Endothelial cell (in vitro differentiated cells): ENCODE measurements around the gene KDM4B. TPM values are rescaled to one million over a fixed set of nuclear protein-coding genes. Genes with fewer than 3 reads are reported as not detected.

Experiments used
- DNase-seq: peaks from one replicate; pipeline ENCODE4 v3.0.0; 2021; ENCODE audit warnings: low spot score
- H3K27ac Mint-ChIP-seq: one replicate; pipeline ENCODE4 v1.8.0; 2021; ENCODE audit warnings: mixed read lengths, inconsistent platforms; ENCODE audit not compliant: unreplicated experiment
- H3K27me3 Mint-ChIP-seq: one replicate; pipeline ENCODE4 v1.8.0; 2021; ENCODE audit warnings: mild to moderate bottlenecking, moderate library complexity, mixed read lengths, inconsistent platforms; ENCODE audit not compliant: unreplicated experiment
- H3K36me3 Mint-ChIP-seq: one replicate; pipeline ENCODE4 v1.8.0; 2021; ENCODE audit warnings: mild to moderate bottlenecking, low read depth, mixed read lengths, inconsistent platforms; ENCODE audit not compliant: unreplicated experiment
- H3K4me1 Mint-ChIP-seq: one replicate; pipeline ENCODE4 v1.8.0; 2021; ENCODE audit warnings: mild to moderate bottlenecking, mixed read lengths, inconsistent platforms; ENCODE audit not compliant: unreplicated experiment
- H3K4me3 Mint-ChIP-seq: one replicate; pipeline ENCODE4 v1.8.0; 2021; ENCODE audit warnings: mild to moderate bottlenecking, mixed read lengths, inconsistent platforms; ENCODE audit not compliant: unreplicated experiment
- H3K9me3 Mint-ChIP-seq: one replicate; pipeline ENCODE4 v1.8.0; 2021; ENCODE audit warnings: mixed read lengths, inconsistent platforms; ENCODE audit not compliant: unreplicated experiment
- total RNA-seq: library from RNA; stranded (reverse); fragmentation: NEBNext Ultra II Directional; extraction: Animal tissue kit (Norgen Biotek cat#: 25700); gene quantifications from one replicate; pipeline ENCODE4 v1.2.1, GENCODE V29; 2021; ENCODE audit not compliant: unreplicated experiment
- TF ChIP-seq, protein P1 (sequence below): fragments of 200-600 bp; sonication (generic); IDR thresholded peaks from one replicate; pipeline ENCODE4 v1.5.0; 2021; ENCODE audit warnings: antibody characterized with exemption; ENCODE audit not compliant: unreplicated experiment

Gene KDM4B
- total RNA-seq, 1 donor from 2014 or later = 42.4 TPM

DNA sequence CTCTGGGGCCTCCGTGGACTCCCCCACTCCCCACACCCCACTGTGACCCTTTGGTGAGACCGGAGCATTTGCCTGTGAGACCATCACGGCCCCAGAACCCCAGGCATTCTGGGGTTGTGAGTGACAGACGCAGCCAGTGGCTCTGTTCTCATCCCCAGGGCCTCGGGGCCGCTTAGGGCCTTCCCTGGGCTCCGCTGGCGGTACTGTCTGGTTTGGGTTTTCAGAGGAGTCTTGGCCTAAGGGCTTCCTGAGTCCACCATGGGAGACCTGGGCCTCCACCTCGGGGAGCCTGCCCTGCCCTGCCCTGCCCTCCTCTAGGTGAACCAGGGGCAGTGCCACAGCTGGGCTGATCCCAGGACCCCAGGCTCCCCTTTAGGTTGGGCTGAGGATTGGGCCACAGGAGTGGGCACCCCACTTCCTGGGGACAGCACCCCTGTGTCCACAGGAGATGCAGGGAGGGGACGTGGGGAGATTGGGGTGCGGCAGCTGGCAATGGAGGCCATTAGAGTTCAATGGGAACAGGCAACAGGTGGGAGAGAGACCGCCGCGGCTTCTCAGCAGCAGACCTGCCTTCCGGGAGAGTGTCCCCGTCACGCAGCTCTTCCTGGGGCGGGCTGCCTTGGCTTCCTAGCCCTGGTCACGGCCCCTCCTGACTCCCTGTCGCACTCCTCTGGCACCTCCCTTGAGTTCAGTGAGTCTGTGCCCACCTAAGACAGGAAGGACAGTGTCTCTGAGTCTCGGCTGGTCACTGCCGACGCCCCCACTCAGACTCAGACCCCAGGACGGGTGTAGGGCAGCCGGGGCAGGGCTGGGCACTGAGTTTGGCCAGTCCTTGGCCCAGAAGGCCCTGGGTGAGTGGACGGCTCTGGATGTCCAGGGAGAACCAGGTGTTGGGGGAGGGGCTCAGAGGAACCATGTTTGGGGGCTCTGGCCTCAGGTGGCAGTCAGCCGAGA lies 164.1 kb downstream of the KDM4B start:
- DNase-seq = no peak
- peaks cover 9% of the 10 kb centered on the region for H3K27me3 Mint-ChIP-seq
- TF ChIP-seq, protein P1, sequence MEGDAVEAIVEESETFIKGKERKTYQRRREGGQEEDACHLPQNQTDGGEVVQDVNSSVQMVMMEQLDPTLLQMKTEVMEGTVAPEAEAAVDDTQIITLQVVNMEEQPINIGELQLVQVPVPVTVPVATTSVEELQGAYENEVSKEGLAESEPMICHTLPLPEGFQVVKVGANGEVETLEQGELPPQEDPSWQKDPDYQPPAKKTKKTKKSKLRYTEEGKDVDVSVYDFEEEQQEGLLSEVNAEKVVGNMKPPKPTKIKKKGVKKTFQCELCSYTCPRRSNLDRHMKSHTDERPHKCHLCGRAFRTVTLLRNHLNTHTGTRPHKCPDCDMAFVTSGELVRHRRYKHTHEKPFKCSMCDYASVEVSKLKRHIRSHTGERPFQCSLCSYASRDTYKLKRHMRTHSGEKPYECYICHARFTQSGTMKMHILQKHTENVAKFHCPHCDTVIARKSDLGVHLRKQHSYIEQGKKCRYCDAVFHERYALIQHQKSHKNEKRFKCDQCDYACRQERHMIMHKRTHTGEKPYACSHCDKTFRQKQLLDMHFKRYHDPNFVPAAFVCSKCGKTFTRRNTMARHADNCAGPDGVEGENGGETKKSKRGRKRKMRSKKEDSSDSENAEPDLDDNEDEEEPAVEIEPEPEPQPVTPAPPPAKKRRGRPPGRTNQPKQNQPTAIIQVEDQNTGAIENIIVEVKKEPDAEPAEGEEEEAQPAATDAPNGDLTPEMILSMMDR = no peak
- no peaks in the 10 kb centered on the region for H3K9me3 Mint-ChIP-seq
- no peak overlapping the region for H3K4me3 Mint-ChIP-seq
- H3K36me3 Mint-ChIP-seq = peaks cover 9% of the 10 kb centered on the region
- no peak overlapping the region for H3K27ac Mint-ChIP-seq
- H3K4me1 Mint-ChIP-seq = no peaks in the 10 kb centered on the region

DNA sequence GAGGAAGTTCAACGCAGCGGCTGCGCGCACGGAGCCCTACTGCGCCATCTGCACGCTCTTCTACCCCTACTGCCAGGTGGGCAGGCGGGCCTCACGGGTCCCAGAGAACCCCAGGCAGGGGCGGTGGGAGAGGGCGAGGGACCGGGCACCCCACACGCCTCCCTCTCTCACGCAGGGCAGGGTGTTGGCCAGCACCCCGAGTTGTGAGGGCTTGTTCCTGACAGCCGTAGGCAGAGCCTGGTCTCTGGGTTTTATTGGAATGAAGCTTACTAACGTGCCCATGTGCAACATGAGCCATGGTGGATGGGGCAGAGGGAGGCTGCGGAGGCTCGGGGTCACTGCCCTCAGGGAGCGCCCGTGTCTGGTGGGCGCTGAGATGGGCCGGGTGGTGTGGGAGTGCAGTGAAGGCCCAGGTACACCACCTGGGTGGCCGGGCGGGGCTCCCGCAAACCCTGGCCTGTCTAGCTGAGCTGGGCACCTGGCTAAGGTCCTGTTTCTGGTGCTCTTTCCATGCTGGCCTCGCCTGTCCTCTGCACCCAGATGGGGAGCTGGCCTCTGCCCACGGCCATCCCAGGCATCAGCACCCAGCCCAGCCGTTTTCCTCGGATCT lies 165.2 kb downstream of the KDM4B start:
- H3K4me3 Mint-ChIP-seq = no peak overlapping the region
- no peaks in the 10 kb centered on the region for H3K4me1 Mint-ChIP-seq
- no peak for DNase-seq
- no peaks in the 10 kb centered on the region for H3K9me3 Mint-ChIP-seq
- peaks cover 20% of the 10 kb centered on the region for H3K36me3 Mint-ChIP-seq
- TF ChIP-seq, protein P1 = no peak
- H3K27ac Mint-ChIP-seq = no peak overlapping the region
- H3K27me3 Mint-ChIP-seq = peaks cover 9% of the 10 kb centered on the region

DNA sequence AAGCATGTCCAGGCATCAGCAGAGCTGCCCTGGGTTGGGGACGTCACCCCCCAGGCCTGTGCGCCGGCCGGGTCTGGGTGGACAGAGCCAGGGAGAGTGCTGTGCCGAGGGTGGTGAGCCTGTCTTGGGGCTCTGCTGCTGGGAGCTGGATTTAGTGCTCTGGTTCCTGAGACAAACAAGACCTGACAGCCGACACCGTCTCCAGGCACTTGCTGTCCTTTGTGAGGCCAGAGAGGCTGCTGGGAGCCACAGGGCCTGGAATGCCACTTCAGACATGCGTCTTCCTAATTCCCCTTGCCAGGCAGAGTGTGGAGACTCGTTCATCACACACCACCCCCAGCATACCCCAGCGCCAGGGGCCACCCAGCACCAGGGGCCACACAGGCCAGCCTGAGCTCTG lies 165.8 kb downstream of the KDM4B start:
- Mint-ChIP-seq H3K27me3 (peaks cover 8% of the 10 kb centered on the region), H3K4me1 (no peaks in the 10 kb centered on the region), H3K4me3 (no peak overlapping the region), H3K27ac (no peak overlapping the region), H3K9me3 (no peaks in the 10 kb centered on the region), H3K36me3 (peaks cover 22% of the 10 kb centered on the region)
- TF ChIP-seq, protein P1 = no peak
- DNase-seq = no peak

DNA sequence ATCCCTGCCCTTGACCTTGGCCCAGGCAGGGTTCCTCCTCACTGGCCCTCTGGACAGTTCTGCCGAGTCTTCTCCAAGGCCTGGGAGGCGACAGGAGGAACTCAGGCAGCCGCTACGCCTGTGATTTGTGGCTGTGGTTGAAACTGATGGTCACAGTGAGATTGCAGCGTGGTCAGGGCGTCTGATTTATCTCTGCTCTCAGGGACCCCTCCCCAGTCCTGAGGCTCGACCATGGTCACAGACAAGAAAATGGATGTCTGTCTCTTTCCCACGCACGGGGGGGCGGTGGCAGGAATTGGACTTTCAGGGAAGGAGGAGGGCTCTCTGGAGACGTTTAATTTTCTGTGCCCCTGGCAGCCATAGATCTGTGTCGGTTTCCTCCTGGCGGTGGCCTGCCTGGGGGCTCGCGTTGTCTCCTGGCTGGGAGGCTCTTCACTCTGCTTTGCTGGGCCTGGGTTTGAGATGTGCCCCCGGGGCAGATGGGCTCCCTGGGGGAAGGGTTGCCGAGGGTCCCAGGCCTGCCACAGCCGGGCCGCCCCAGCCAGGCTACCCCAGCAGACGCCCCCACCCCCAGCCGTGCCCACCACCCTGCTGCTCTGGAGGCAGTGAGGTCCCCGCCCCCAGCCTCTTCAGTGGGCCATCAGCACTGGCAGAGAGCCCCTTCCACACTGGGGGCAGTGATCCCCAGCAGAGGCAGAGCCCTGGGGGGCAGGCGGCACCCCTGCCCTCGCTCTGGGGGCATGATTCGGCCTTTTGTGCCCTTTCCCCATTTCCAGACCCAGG lies 167.4 kb downstream of the KDM4B start:
- no peaks in the 10 kb centered on the region for H3K4me1 Mint-ChIP-seq
- H3K4me3 Mint-ChIP-seq = no peak overlapping the region
- H3K27ac Mint-ChIP-seq = no peak overlapping the region
- DNase-seq = no peak
- TF ChIP-seq, protein P1 = no peak
- no peaks in the 10 kb centered on the region for H3K9me3 Mint-ChIP-seq
- H3K27me3 Mint-ChIP-seq = peaks cover 5% of the 10 kb centered on the region
- peaks cover 15% of the 10 kb centered on the region for H3K36me3 Mint-ChIP-seq
